K562 (cell line): ENCODE data around the gene PLCD1.

Source experiments
- ELF4 ChIP-seq: fragments of 450-650 bp; formaldehyde crosslinking; IDR thresholded peaks from 2 replicates; pipeline ENCODE4 v1.4.0; 2022; ENCODE audit warnings: missing genetic modification characterization
- FOXP1 ChIP-seq: sonication (generic); formaldehyde crosslinking; IDR thresholded peaks from 2 replicates; pipeline ENCODE4 v1.8.0; 2022; ENCODE audit warnings: mild to moderate bottlenecking, missing genetic modification reagents
- GATAD2B ChIP-seq: fragments of 450-650 bp; IDR thresholded peaks from 2 replicates; pipeline ENCODE4 v1.6.1; 2017; ENCODE audit warnings: mild to moderate bottlenecking, borderline replicate concordance
- ZNF780A ChIP-seq: fragments of 250-450 bp; sonication (Bioruptor Pico); IDR thresholded peaks from 2 replicates; pipeline ENCODE4 v1.5.0; 2021; ENCODE audit warnings: mild to moderate bottlenecking
- TF ChIP-seq, protein P1 (sequence below), 3 experiments: IDR thresholded peaks in 2 of 3; conservative IDR thresholded peaks in 1 of 3; 2 replicates each; pipeline ENCODE4 v1.5.1; 2011 to 2012; ENCODE audit warnings: low read length in 3 of 3, mild to moderate bottlenecking in 3 of 3, control low read depth in 2 of 3, improper control_type of control experiment in 1 of 3, inconsistent platforms in 1 of 3, low read depth in 1 of 3, mixed read lengths in 1 of 3, moderate library complexity in 1 of 3; ENCODE audit not compliant: insufficient read depth in 2 of 3
- TF ChIP-seq, protein P2 (sequence below): sonication (generic); formaldehyde crosslinking; IDR thresholded peaks from 2 replicates; pipeline ENCODE4 v1.8.1; 2023; ENCODE audit warnings: mild to moderate bottlenecking, missing genetic modification reagents

DNA sequence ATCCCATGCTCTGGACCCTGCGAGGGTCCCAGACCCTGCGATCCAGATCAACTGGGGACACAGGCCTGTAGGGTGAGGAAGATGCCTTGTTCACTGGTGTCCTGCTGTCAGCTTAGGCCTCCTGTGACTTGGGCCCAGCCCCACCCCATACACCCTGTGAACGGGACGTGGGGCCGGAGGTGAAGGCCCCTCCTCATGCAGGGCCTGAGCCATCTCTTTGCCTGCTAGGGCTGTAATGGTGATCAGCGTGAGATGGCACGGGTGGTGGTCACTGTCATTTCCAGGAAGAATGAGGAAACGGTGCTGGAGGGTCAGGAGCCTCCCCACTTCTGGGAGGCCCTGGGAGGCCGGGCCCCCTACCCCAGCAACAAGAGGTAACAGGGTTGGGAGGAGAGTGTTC is 26.5 kb downstream of the PLCD1 start:
- no peak for TF ChIP-seq ZNF780A (CRISPR knock-in tag)
- TF ChIP-seq, protein P1, sequence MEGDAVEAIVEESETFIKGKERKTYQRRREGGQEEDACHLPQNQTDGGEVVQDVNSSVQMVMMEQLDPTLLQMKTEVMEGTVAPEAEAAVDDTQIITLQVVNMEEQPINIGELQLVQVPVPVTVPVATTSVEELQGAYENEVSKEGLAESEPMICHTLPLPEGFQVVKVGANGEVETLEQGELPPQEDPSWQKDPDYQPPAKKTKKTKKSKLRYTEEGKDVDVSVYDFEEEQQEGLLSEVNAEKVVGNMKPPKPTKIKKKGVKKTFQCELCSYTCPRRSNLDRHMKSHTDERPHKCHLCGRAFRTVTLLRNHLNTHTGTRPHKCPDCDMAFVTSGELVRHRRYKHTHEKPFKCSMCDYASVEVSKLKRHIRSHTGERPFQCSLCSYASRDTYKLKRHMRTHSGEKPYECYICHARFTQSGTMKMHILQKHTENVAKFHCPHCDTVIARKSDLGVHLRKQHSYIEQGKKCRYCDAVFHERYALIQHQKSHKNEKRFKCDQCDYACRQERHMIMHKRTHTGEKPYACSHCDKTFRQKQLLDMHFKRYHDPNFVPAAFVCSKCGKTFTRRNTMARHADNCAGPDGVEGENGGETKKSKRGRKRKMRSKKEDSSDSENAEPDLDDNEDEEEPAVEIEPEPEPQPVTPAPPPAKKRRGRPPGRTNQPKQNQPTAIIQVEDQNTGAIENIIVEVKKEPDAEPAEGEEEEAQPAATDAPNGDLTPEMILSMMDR (IDR thresholded peaks at IDR 0.05 in 2 of 3, conservative IDR thresholded peaks at IDR 0.05 in 1 of 3; ENCODE audit: insufficient read depth in 2 of 3, low read depth in 1 of 3, low read length in 3 of 3) = no peak
- TF ChIP-seq, protein P2, sequence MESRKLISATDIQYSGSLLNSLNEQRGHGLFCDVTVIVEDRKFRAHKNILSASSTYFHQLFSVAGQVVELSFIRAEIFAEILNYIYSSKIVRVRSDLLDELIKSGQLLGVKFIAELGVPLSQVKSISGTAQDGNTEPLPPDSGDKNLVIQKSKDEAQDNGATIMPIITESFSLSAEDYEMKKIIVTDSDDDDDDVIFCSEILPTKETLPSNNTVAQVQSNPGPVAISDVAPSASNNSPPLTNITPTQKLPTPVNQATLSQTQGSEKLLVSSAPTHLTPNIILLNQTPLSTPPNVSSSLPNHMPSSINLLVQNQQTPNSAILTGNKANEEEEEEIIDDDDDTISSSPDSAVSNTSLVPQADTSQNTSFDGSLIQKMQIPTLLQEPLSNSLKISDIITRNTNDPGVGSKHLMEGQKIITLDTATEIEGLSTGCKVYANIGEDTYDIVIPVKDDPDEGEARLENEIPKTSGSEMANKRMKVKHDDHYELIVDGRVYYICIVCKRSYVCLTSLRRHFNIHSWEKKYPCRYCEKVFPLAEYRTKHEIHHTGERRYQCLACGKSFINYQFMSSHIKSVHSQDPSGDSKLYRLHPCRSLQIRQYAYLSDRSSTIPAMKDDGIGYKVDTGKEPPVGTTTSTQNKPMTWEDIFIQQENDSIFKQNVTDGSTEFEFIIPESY (CRISPR knock-in tag) = no peak
- TF ChIP-seq ELF4 = no peak
- no peak for TF ChIP-seq FOXP1
- no peak for TF ChIP-seq GATAD2B
